Lower leg skin (tissue), 4 donors: ENCODE measurements around the gene FAM187B. TPM values are rescaled to one million over a fixed set of nuclear protein-coding genes. Genes with fewer than 3 reads are reported as not detected.

ENCODE experiments used
- DNase-seq, 2 donors: peaks; one replicate each; pipeline ENCODE4 v3.0.0-alpha.2; 2019; ENCODE audit warnings: low spot score in 2 of 2
- H3K4me3 ChIP-seq: fragments of 200-600 bp; sonication (generic); 2 replicates; pipeline ENCODE4 v1.5.1; 2017; ENCODE audit warnings: mild to moderate bottlenecking, low read depth; ENCODE audit not compliant: poor library complexity, severe bottlenecking
- CTCF ChIP-seq, 3 donors: fragments of 450-650 bp; IDR thresholded peaks; one replicate each; pipeline ENCODE4 v1.5.1; 2016; ENCODE audit warnings: antibody characterized with exemption in 3 of 3, mild to moderate bottlenecking in 3 of 3, moderate library complexity in 2 of 3
- POLR2A ChIP-seq, 2 donors: fragments of 450-650 bp; IDR thresholded peaks; one replicate each; pipeline ENCODE4 v1.6.1; 2016 to 2017; ENCODE audit warnings: antibody characterized with exemption in 2 of 2, mild to moderate bottlenecking in 1 of 2, moderate library complexity in 1 of 2
- WGBS, 2 donors: methylation state at CpG; one replicate each; pipeline ENCODE4 v1.1.5; 2018; 5-methylcytosine and 5-hydroxymethylcytosine counted together
- intact Hi-C: fragments of 100-400 bp; cut with DNase I; formaldehyde crosslinking; loops from one replicate; pipeline ENCODE4 v1.15.0; 2023; ENCODE audit warnings: low total_unique reads
- total RNA-seq, 4 donors: library from RNA; depleted of rRNA; stranded (reverse); fragments of >200 nt; gene quantifications; one replicate each; pipeline ENCODE4 v1.1.0, GENCODE V29; 2016

Gene FAM187B
- total RNA-seq, 4 donors from 2014 or later, result not detected

- intact Hi-C loops, result loop anchor here (10.0 kb wide), 1 partner anchor 123 kb away; the partner anchor contains the start of gene FXYD7
- H3K4me3 ChIP-seq, result peak overlapping the region; percentile 61
- peak; percentile 50 to 93 for DNase-seq
- WGBS, 2 donors, result 0% methylated on average over 14 to 23 of the region's 100 CpGs
- TF ChIP-seq POLR2A (IDR thresholded peaks at IDR 0.05), result no peak
- no peak for TF ChIP-seq CTCF (IDR thresholded peaks at IDR 0.05)
Measured at GRCh38 chr19:35267818-35268535, 39.4 kb upstream of the FAM187B start.

- DNase-seq, result peak; percentile 57 to 91
- intact Hi-C loops, result loop anchor here (10.0 kb wide), 1 partner anchor 123 kb away; the partner anchor contains the start of gene FXYD7
- peak overlapping the region; percentile 58 for H3K4me3 ChIP-seq
- 0 to 1% methylated on average over 17 to 19 of the region's 40 CpGs for WGBS, 2 donors
- TF ChIP-seq POLR2A (IDR thresholded peaks at IDR 0.05) (no peak), CTCF (IDR thresholded peaks at IDR 0.05) (no peak)
Measured at GRCh38 chr19:35267353-35267817, 38.8 kb upstream of the FAM187B start.

- 33 to 56% methylated on average over 21 to 32 of the region's 39 CpGs for WGBS, 2 donors
- intact Hi-C loops, result loop anchor here (10.0 kb wide), 1 partner anchor 122 kb away; the partner anchor contains the start of gene FXYD7
- no peak for TF ChIP-seq POLR2A (IDR thresholded peaks at IDR 0.05)
- no peak for TF ChIP-seq CTCF (IDR thresholded peaks at IDR 0.05)
- no peak overlapping the region for H3K4me3 ChIP-seq
- DNase-seq, result peak in 1 of 2 donors; percentile 89
Measured at GRCh38 chr19:35266520-35267352, 38.2 kb upstream of the FAM187B start.

GRCh38 chr19:35265900-35266519, 37.5 kb upstream of the FAM187B start:
- TF ChIP-seq POLR2A (IDR thresholded peaks at IDR 0.05), result no peak
- no peak for TF ChIP-seq CTCF (IDR thresholded peaks at IDR 0.05)
- intact Hi-C loops, result loop anchor here (10.0 kb wide), 1 partner anchor 121 kb away; the partner anchor contains the start of gene FXYD7
- no peak overlapping the region for H3K4me3 ChIP-seq
- DNase-seq, result peak in 1 of 2 donors; percentile 86
- WGBS, 2 donors, result 65 to 73% methylated on average over 10 of the region's 10 CpGs

- WGBS, 2 donors, result 24 to 43% methylated on average over 6 of the region's 6 CpGs
- intact Hi-C loops, result loop anchor here (10.0 kb wide), 1 partner anchor 121 kb away; the partner anchor contains the start of gene FXYD7
- H3K4me3 ChIP-seq, result no peak overlapping the region
- DNase-seq, result peak in 1 of 2 donors; percentile 88
- TF ChIP-seq POLR2A (IDR thresholded peaks at IDR 0.05), result no peak
- TF ChIP-seq CTCF (IDR thresholded peaks at IDR 0.05), result no peak
Measured at GRCh38 chr19:35265126-35265899, 36.8 kb upstream of the FAM187B start.
